GM18867 (cell line): ENCODE data around the gene HDAC10.

Source experiments
- ATAC-seq: cut with Tn5 transposase; IDR thresholded peaks from one replicate; pipeline ENCODE4 v1.9.1; 2021; ENCODE audit warnings: mild to moderate bottlenecking, moderate library complexity; ENCODE audit not compliant: unreplicated experiment

The HDAC10 gene

GRCh38 chr22:50257041-50257440 is 6.0 kb upstream of the HDAC10 start:
- no peak for ATAC-seq

GRCh38 chr22:50256258-50256862 is 5.3 kb upstream of the HDAC10 start:
- ATAC-seq = no peak

GRCh38 chr22:50255607-50256006 is 4.5 kb upstream of the HDAC10 start:
- no peak for ATAC-seq

- ATAC-seq = no peak
These were observed 4.0 kb upstream of the HDAC10 start for GRCh38 chr22:50255099-50255498.

- ATAC-seq = no peak
These were observed 2.9 kb upstream of the HDAC10 start for GRCh38 chr22:50253941-50254340.

GRCh38 chr22:50253046-50253915 is 2.2 kb upstream of the HDAC10 start:
- no peak for ATAC-seq

- ATAC-seq = no peak
These were observed 1.3 kb upstream of the HDAC10 start for GRCh38 chr22:50252082-50253045.

- no peak for ATAC-seq
These were observed 514 bp upstream of the HDAC10 start for GRCh38 chr22:50251477-50252081.

- ATAC-seq = no peak
These were observed 863 bp downstream of the HDAC10 start for GRCh38 chr22:50250249-50250554.

GRCh38 chr22:50249341-50250248 is 1.5 kb downstream of the HDAC10 start:
- ATAC-seq = no peak

GRCh38 chr22:50248196-50249081 is 2.6 kb downstream of the HDAC10 start:
- ATAC-seq = no peak

GRCh38 chr22:50247748-50248147 is 3.3 kb downstream of the HDAC10 start:
- ATAC-seq = no peak

- ATAC-seq = no peak
These were observed 4.6 kb downstream of the HDAC10 start for GRCh38 chr22:50246242-50247175.

- no peak for ATAC-seq
These were observed 5.6 kb downstream of the HDAC10 start for GRCh38 chr22:50245214-50246072.

- peak; percentile 56 for ATAC-seq
These were observed 6.4 kb downstream of the HDAC10 start, which contains the start of gene TUBGCP6 for GRCh38 chr22:50244420-50245213. TSS of gene TUBGCP6 (minus strand) at chr22:50245023. CDS start at chr22:50244459, 564 bp downstream.
